Retinal pigment epithelial cell (primary cell): ENCODE measurements around the gene COMMD4.
"Not testable (repeated sequence)": the region's sequence is repeated elsewhere in the genome, so short reads cannot be mapped to it uniquely, and the experiment has no call there.

Experiments
- DNase-seq: peaks from one replicate; pipeline ENCODE4 v3.0.0-alpha.2; 2010; ENCODE audit warnings: low read depth
- H3K4me3 ChIP-seq: 2 replicates; pipeline ENCODE4 v1.5.1; 2011; ENCODE audit warnings: mild to moderate bottlenecking, low read length, control low read depth, moderate library complexity
- CTCF ChIP-seq: conservative IDR thresholded peaks from 2 replicates; pipeline ENCODE4 v1.5.1; 2011; ENCODE audit warnings: low read depth, low read length, control low read depth, inconsistent platforms

Gene COMMD4

GRCh38 chr15:75335705-75336355, at the start of gene COMMD4:
TSS of gene COMMD4 (plus strand) at chr15:75336063. CDS start at chr15:75336090, 27 bp downstream.
- no peak for TF ChIP-seq CTCF
- H3K4me3 ChIP-seq: peak within 1 kb of the TSS; percentile 77
- peak; percentile 73 for DNase-seq

- not testable (repeated sequence) for DNase-seq, H3K4me3 ChIP-seq
Observed at GRCh38 chr15:75293660-75294059, 42.2 kb upstream of the COMMD4 start.

- DNase-seq, H3K4me3 ChIP-seq: not testable (repeated sequence)
Observed at GRCh38 chr15:75298541-75299310, 37.1 kb upstream of the COMMD4 start.

GRCh38 chr15:75299311-75299688, 36.6 kb upstream of the COMMD4 start:
- H3K4me3 ChIP-seq, DNase-seq: not testable (repeated sequence)
- peak; percentile 31 for TF ChIP-seq CTCF

GRCh38 chr15:75300026-75300425, 35.8 kb upstream of the COMMD4 start:
- H3K4me3 ChIP-seq, DNase-seq: not testable (repeated sequence)

- no peak for DNase-seq
- no peak for TF ChIP-seq CTCF
- H3K4me3 ChIP-seq: no peak overlapping the region
Observed at GRCh38 chr15:75302318-75302717, 33.5 kb upstream of the COMMD4 start.

GRCh38 chr15:75302753-75303152, 33.1 kb upstream of the COMMD4 start:
- DNase-seq, H3K4me3 ChIP-seq: not testable (repeated sequence)

- no peak for TF ChIP-seq CTCF
- no peak overlapping the region for H3K4me3 ChIP-seq
- peak; percentile 13 for DNase-seq
Observed at GRCh38 chr15:75306188-75306587, 29.7 kb upstream of the COMMD4 start.

GRCh38 chr15:75307778-75308390, 28.0 kb upstream of the COMMD4 start:
- no peak for DNase-seq
- peak; percentile 61 for TF ChIP-seq CTCF
- H3K4me3 ChIP-seq: no peak overlapping the region
